Stimulated activated CD8-positive, alpha-beta memory T cell treated with anti-CD3 and anti-CD28 coated beads, Interleukin-15, amount 100 ng/mL, for 1 hour (primary cell): ENCODE data around the gene TLX3.
"Not testable (repeated sequence)": the region's sequence is repeated elsewhere in the genome, so short reads cannot be mapped to it uniquely, and the experiment has no call there.

Source experiments
- DNase-seq: peaks from one replicate; pipeline ENCODE4 v3.0.0-alpha.2; 2020; ENCODE audit warnings: low read depth

TLX3 gene

DNA sequence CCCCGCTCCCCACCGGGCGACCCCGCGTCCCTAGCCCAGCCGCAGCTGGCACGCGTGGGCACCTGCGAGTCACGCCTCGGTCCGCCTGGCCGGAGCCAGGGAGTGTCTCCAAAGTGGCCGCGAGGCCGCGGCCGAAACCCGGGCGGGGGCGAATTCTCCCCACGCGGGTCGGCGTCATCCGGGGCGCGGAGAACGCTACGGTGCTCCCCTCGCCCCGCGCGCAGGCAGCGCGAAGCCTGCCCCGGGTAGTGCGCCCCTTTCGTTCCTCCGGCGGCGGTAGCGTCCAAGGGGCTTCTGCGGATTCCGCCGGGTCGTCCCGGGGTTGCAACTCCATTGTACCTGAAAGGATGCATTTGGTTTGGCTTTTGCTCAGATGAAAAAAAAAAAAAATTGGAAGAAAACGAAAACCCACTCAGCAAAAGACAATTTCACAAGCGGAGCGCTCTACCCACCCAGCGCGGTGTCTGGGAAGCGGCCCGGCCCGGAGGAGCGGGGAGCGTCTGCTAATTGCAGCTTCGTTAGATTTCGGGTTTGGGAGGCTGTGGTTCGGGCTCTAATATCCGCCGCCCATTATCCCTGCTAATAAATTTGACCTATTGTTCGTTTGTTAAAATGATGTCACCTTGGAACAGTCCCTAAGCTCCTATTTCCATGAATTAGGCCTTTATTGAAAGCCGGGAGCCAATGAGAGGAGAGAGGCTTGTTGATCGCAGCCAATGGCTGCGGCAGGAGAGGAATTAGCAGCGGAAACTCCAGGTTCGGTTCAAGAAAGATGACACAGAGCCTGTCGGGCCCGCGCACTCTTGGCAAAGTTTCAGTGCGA is at the start of gene TLX3:
TSS of gene TLX3 (plus strand) at position 796 of the 823 bp plus-strand sequence. CDS start 118 bp downstream, outside the sequence.
- no peak for DNase-seq

- no peak for DNase-seq
Measured at GRCh38 chr5:171261361-171261760, 47.7 kb upstream of the TLX3 start.

- DNase-seq: no peak
Measured at GRCh38 chr5:171261904-171262303, 47.1 kb upstream of the TLX3 start.

DNA sequence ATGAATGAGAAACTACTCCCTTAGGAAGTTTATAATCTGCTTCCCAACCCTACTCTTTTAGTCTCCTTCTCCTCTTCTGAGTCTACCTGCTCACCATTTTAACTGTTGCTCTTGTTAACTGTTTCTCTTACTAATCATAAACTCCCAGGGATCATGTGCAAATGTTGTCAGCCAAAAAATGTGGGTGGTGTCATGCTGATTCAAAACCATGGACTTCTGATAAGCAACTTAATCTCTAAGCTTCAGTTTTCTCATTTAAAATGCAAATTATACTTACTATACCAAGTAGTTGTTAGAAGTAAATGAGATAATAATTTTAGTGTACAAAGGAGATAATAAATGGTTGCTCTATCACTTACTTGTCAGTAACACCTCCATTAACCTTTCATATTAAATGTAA is 45.9 kb upstream of the TLX3 start:
- no peak for DNase-seq

DNA sequence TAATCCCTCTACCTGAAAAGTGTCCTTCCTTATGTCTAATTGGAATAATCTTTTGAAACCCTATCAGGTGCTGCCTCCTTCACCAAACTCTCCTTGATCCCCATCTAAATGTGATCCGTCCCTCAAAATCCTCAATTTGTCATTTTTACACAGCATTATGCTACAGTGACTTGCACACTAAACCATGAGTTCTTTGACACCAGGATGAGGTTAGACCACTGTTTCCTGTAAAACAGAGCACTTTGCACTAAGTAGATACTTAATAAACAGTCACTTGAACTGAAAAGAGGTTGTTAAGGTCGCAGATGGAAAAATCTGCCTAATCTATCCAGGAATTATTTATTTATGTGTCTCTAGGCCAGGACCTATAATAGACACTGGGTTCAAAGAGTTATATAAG is 44.2 kb upstream of the TLX3 start:
- DNase-seq: no peak

DNA sequence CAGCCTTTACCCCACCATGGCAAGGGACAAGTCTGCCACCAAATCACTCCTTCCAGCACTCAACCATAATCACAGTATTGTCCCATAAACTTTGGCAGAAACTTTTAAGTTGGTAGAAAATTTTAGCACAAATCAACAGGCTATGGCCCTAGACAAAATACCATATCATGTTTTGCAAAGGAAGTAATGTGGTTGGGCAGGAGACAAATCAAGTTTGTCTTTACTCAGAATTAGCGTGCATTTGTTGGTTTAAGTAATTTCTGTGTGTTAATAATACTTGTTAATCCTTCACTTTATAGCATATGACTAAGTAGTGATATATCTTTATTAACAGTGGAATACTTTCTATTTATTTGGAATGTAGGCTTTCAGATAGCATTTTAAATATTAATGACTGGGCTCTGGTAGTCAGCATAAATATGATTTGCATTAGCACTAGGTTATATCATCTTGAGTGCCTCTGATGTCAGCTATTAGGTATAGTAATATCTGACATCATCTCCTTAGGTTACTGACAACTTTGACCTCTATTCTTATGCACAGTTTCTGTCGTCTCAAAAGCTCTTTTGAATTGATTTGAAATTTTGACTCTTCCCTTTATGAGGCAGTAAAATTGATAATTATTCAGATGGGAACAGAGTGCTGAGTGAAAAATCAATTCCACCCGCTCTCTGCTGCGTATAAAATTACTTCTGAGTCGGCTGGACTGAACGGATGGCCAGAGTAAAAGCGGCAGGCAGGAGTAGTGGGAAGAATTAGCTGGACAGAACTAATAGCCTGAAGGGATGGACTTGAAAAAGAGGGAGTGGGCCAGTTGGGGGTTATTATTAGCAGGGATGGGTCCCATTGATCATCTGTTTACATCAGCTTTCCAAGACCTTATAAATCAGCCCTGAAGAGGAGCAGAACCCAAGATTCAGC is 40.1 kb upstream of the TLX3 start:
- DNase-seq: no peak

DNA sequence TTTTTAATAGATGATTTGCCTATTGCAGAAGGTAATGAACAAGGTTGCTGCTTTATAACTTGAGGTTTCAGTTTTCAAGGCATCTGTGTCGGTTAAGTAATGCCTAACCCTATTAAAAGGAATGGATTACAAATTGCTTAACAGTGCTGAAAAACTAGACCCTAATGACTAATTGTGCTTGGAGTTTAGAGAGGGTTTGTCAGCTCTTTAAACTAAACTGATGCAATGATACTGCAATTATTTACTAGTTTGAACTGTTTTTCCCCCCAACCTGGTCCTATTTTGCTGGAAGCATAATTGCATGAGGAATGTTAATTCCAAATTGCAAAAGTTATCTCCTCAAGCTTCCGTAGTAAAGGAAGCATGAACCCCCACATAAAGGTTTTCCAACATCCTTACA is 39.3 kb upstream of the TLX3 start:
- DNase-seq: no peak

- no peak for DNase-seq
Measured at GRCh38 chr5:171270136-171270535, 38.9 kb upstream of the TLX3 start.

- DNase-seq: no peak
Measured at GRCh38 chr5:171271798-171272197, 37.2 kb upstream of the TLX3 start.

DNA sequence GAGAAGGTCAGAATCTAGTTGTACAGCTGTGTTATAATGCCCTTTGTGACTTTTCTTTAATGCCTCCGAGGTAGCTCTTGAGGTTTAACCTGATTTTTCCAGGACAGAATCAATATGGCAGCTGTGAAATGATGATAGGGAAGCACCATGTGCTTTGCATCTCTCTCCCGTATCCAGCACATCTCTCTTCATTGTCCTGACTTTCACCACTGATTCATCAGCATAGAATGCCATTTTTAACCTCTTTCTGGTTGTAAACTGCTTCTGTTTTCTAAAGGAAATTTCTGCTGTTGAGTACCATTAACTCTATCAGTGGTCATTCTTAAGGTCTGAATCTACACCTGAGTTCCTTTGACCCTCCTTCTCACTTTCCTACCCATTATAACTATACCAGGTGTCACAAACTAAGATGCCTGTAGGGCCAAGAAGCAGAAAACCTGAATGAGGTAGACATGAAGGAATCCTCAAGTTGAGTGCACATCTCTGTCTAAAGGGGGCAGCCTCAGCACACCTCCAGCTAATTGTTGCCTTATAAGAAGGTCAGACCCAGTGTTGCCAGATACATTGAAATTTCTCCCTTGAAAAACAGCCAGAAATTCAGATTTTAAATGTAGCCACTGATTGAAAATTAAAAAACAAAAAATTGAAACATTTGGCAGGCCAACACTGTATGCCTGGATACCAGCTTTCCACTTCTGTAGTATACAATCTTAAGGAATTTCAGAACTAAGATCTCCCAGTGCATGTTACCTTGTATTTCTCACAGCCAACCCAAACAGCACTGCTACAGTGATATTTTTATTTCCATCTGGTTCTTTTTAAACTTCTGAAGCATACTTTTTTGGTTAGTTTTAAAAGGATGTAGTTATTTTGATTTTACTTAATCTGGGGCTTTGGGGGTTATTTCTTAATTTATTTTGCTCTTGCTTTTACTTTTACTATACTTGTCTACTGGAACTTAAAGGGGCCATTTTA is 35.8 kb upstream of the TLX3 start:
- no peak for DNase-seq

- DNase-seq: no peak
Measured at GRCh38 chr5:171275841-171276544, 33.1 kb upstream of the TLX3 start.

- DNase-seq: no peak
Measured at GRCh38 chr5:171283753-171284152, 25.3 kb upstream of the TLX3 start.

GRCh38 chr5:171285465-171285864 is 23.6 kb upstream of the TLX3 start:
- no peak for DNase-seq

GRCh38 chr5:171288066-171288465 is 21.0 kb upstream of the TLX3 start:
- no peak for DNase-seq

- DNase-seq: no peak
Measured at GRCh38 chr5:171291371-171291770, 17.7 kb upstream of the TLX3 start.

- DNase-seq: no peak
Measured at GRCh38 chr5:171295299-171295698, 13.7 kb upstream of the TLX3 start.

- DNase-seq: no peak
Measured at GRCh38 chr5:171295801-171296200, 13.2 kb upstream of the TLX3 start.

DNA sequence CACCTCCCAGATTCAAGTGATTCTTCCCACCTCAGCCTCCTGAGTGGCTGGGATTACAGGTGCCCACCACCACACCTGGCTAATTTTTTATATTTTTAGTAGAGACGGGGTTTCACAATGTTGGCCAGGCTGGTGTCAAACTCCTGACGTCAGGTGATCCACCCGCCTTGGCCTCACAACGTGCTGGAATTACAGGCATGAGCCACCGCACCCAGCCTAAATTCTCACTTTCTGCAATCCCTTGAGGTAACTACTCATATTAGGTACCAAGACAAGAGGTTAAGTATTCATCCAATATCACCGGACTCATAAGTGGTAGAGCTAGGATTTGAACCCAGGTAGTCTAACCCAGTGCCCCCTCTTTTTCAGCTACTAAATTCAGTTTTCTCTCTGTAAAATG is 11.1 kb upstream of the TLX3 start:
- not testable (repeated sequence) for DNase-seq

- no peak for DNase-seq
Measured at GRCh38 chr5:171299228-171299627, 9.8 kb upstream of the TLX3 start.

GRCh38 chr5:171299851-171300250 is 9.2 kb upstream of the TLX3 start:
- DNase-seq: no peak

- DNase-seq: no peak
Measured at GRCh38 chr5:171300358-171300757, 8.7 kb upstream of the TLX3 start.
